AG10803 (cell line): ENCODE measurements around the gene STAT4.
"Not testable (repeated sequence)": the region's sequence is repeated elsewhere in the genome, so short reads cannot be mapped to it uniquely, and the experiment has no call there.

ENCODE experiments used
- DNase-seq: peaks from one replicate; pipeline ENCODE4 v3.0.0; 2010; ENCODE audit warnings: low read depth
- H3K4me3 ChIP-seq: 2 replicates; pipeline ENCODE4 v1.5.1; 2011; ENCODE audit warnings: mild to moderate bottlenecking, low read length, control low read depth
- TF ChIP-seq, protein P1 (sequence below): conservative IDR thresholded peaks from 2 replicates; pipeline ENCODE4 v1.5.1; 2011; ENCODE audit warnings: mild to moderate bottlenecking, low read length, control low read depth, inconsistent platforms

The STAT4 gene

DNA sequence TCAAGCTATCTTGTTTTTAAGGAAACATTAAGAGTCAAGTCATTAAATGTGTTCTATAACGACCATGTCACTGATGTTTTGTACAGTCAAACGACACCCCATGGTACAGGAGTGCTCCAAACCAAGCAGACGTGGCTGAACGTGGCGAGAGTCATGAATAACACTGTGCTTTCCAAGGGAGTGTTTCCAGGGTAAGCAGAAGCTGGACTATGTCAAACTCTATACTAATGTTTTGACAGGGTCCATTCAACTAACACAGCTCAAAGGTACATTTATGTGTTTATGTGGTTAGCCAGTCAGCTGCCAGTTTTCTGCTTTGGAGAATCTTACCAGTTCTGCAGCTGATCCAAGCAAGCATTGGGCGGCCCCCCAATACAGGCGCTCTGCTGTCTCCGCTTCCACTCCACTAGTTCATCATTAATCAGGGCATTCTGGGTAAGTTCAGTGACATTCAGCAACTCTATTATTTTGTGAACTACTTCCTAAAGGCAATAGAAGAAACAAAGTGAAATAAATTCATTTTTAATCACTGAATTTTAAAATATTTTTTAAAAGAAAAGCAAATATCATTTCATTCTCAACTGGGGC is 153.2 kb downstream of the STAT4 start:
- TF ChIP-seq, protein P1, sequence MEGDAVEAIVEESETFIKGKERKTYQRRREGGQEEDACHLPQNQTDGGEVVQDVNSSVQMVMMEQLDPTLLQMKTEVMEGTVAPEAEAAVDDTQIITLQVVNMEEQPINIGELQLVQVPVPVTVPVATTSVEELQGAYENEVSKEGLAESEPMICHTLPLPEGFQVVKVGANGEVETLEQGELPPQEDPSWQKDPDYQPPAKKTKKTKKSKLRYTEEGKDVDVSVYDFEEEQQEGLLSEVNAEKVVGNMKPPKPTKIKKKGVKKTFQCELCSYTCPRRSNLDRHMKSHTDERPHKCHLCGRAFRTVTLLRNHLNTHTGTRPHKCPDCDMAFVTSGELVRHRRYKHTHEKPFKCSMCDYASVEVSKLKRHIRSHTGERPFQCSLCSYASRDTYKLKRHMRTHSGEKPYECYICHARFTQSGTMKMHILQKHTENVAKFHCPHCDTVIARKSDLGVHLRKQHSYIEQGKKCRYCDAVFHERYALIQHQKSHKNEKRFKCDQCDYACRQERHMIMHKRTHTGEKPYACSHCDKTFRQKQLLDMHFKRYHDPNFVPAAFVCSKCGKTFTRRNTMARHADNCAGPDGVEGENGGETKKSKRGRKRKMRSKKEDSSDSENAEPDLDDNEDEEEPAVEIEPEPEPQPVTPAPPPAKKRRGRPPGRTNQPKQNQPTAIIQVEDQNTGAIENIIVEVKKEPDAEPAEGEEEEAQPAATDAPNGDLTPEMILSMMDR = no peak
- no peak for DNase-seq
- H3K4me3 ChIP-seq = no peak overlapping the region

GRCh38 chr2:190996947-190997346 is 153.8 kb downstream of the STAT4 start:
- H3K4me3 ChIP-seq = no peak overlapping the region
- TF ChIP-seq, protein P1 = no peak
- DNase-seq = no peak

- TF ChIP-seq, protein P1 = peak; percentile 67
- DNase-seq = peak; percentile 40
- no peak overlapping the region for H3K4me3 ChIP-seq
These were observed 154.4 kb downstream of the STAT4 start for GRCh38 chr2:190996338-190996946.

- not testable (repeated sequence) for H3K4me3 ChIP-seq, DNase-seq
These were observed 155.5 kb downstream of the STAT4 start for GRCh38 chr2:190995315-190995714.

GRCh38 chr2:190994148-190994547 is 156.6 kb downstream of the STAT4 start:
- H3K4me3 ChIP-seq = no peak overlapping the region
- TF ChIP-seq, protein P1 = no peak
- no peak for DNase-seq

DNA sequence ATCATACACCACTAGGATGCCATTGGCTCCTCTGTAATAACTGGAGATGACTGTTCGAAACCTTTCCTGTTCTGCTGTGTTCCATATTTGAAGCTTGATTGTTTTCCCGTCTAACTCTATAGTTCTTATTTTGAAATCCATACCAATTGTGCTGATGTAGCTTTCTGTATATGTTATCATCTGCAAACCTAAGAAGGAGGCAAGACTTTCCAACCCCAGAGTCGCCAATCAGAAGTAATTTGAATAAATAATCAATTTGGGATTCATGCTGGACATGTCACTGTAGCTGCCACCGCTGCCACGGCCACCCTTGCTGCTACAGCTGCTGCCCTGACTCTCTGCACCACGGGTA is 157.5 kb downstream of the STAT4 start:
- no peak overlapping the region for H3K4me3 ChIP-seq
- DNase-seq = no peak
- TF ChIP-seq, protein P1 = no peak

DNA sequence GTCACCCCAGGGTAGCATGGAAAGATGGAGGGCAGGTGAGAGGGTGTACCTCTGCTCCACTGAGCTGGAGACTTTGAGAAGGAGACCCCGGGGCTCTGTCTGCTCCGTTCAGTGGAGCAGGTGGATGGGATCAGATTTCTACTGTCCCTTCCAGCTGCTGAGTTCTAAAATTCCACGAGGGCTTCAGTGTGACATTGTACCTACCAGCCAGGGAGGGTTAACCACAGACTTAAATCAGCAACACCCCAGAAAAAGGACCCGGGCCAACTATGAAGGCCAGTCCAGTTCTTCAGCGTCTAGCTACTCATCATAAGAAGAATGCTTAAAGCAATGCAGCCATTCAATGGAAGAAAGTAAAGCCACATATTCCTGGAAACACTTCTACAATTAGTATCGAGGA is 160.7 kb downstream of the STAT4 start:
- no peak for DNase-seq
- no peak overlapping the region for H3K4me3 ChIP-seq
- TF ChIP-seq, protein P1 = no peak
